ENCODE measurements around the gene MARF1. TPM values are rescaled to one million over a fixed set of nuclear protein-coding genes. Genes with fewer than 3 reads are reported as not detected.

The MARF1 gene
- total RNA-seq, 1 donor from 2014 or later: 46.0 TPM

DNA sequence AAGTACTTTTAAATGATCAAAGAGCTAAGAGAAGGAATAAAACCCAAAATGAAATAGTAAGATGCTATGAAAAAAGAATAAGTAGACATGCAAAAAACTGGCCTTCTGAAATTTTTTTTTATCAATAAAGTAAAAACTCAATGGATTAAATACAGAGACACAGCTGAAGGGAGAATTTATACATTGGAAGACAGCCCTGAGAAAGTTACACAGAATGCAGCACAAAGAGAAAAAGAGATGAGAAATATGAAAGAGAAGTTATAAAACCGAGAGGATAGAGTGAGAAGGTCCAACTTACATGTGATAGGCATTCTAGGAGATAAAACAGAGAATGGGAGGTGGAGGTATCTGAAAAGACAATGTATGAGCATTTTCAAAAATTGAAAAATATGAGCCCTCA lies 57.0 kb downstream of the MARF1 start:
- no peak overlapping the region for H3K27ac ChIP-seq (replicated peaks)

GRCh38 chr16:15583526-15583925 lies 59.4 kb downstream of the MARF1 start:
- TF ChIP-seq, protein P1, sequence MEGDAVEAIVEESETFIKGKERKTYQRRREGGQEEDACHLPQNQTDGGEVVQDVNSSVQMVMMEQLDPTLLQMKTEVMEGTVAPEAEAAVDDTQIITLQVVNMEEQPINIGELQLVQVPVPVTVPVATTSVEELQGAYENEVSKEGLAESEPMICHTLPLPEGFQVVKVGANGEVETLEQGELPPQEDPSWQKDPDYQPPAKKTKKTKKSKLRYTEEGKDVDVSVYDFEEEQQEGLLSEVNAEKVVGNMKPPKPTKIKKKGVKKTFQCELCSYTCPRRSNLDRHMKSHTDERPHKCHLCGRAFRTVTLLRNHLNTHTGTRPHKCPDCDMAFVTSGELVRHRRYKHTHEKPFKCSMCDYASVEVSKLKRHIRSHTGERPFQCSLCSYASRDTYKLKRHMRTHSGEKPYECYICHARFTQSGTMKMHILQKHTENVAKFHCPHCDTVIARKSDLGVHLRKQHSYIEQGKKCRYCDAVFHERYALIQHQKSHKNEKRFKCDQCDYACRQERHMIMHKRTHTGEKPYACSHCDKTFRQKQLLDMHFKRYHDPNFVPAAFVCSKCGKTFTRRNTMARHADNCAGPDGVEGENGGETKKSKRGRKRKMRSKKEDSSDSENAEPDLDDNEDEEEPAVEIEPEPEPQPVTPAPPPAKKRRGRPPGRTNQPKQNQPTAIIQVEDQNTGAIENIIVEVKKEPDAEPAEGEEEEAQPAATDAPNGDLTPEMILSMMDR (IDR thresholded peaks at IDR 0.05; ENCODE audit: borderline replicate concordance): no peak
- Histone ChIP-seq H3K4me1 (peaks cover 13% of the 10 kb centered on the region), H3K27me3 (ENCODE audit: low read depth) (no peaks in the 10 kb centered on the region), H3K4me3 (no peak overlapping the region), H3K9me3 (replicated peaks) (peaks cover 20% of the 10 kb centered on the region), H3K36me3 (peaks cover 65% of the 10 kb centered on the region), H3K27ac (replicated peaks) (no peak overlapping the region)
- no peak for DNase-seq
- intact Hi-C loops (cut with micrococcal nuclease): no loop called here

More for the DNA sequence above, 57.0 kb downstream of the MARF1 start:
- Histone ChIP-seq H3K27me3 (ENCODE audit: low read depth) (no peaks in the 10 kb centered on the region), H3K9me3 (replicated peaks) (peaks cover 20% of the 10 kb centered on the region), H3K4me1 (peaks cover 18% of the 10 kb centered on the region), H3K4me3 (no peak overlapping the region), H3K36me3 (peaks cover 74% of the 10 kb centered on the region)
- TF ChIP-seq, protein P1 (IDR thresholded peaks at IDR 0.05; ENCODE audit: borderline replicate concordance): no peak
- intact Hi-C loops (cut with micrococcal nuclease): no loop called here
- DNase-seq: no peak

GRCh38 chr16:15581127-15581815 lies 61.7 kb downstream of the MARF1 start:
- H3K9me3 ChIP-seq (replicated peaks): peaks cover 14% of the 10 kb centered on the region
- DNase-seq: no peak
- H3K4me3 ChIP-seq: no peak overlapping the region
- peaks cover 21% of the 10 kb centered on the region for H3K4me1 ChIP-seq
- no peaks in the 10 kb centered on the region for H3K27me3 ChIP-seq (ENCODE audit: low read depth)
- intact Hi-C loops (cut with micrococcal nuclease): no loop called here
- H3K27ac ChIP-seq (replicated peaks): peak overlapping the region; percentile 63
- TF ChIP-seq, protein P1 (IDR thresholded peaks at IDR 0.05; ENCODE audit: borderline replicate concordance): no peak
- H3K36me3 ChIP-seq: peaks cover 42% of the 10 kb centered on the region

DNA sequence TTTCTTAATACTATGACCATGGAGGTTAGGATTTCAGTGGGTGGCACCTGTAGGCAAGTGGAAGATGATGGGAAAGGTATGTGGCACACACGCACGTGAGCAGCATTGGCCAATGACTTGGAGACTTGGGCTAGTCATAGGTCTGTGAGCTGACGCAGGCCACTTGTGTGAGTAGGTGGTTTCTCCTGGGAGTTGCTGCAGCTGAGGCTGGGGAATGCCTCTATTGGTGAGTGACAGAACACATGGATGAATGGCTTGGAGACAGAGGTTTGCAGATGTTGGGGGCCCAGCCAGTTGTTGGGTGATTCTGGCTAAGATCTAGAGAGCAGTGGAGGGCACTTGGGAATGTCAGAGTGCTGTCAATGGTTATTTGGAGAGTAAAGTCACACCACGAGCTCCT lies 64.1 kb downstream of the MARF1 start:
- intact Hi-C loops (cut with micrococcal nuclease): no loop called here
- DNase-seq: no peak
- TF ChIP-seq, protein P1 (IDR thresholded peaks at IDR 0.05; ENCODE audit: borderline replicate concordance): no peak

GRCh38 chr16:15576960-15577958 lies 65.7 kb downstream of the MARF1 start:
- H3K36me3 ChIP-seq: peaks cover 13% of the 10 kb centered on the region
- TF ChIP-seq, protein P1 (IDR thresholded peaks at IDR 0.05; ENCODE audit: borderline replicate concordance): no peak
- no peak overlapping the region for H3K4me3 ChIP-seq
- H3K27ac ChIP-seq (replicated peaks): peak overlapping the region; percentile 44
- H3K27me3 ChIP-seq (ENCODE audit: low read depth): no peaks in the 10 kb centered on the region
- intact Hi-C loops (cut with micrococcal nuclease): no loop called here
- H3K4me1 ChIP-seq: peaks cover 25% of the 10 kb centered on the region
- no peaks in the 10 kb centered on the region for H3K9me3 ChIP-seq (replicated peaks)
- no peak for DNase-seq

More for the DNA sequence above, 64.1 kb downstream of the MARF1 start:
- H3K4me3 ChIP-seq: no peak overlapping the region
- peaks cover 25% of the 10 kb centered on the region for H3K36me3 ChIP-seq
- H3K27ac ChIP-seq (replicated peaks): no peak overlapping the region
- peaks cover 25% of the 10 kb centered on the region for H3K4me1 ChIP-seq
- no peaks in the 10 kb centered on the region for H3K27me3 ChIP-seq (ENCODE audit: low read depth)
- no peaks in the 10 kb centered on the region for H3K9me3 ChIP-seq (replicated peaks)

Data from left ventricle myocardium inferior (tissue), 1 donor.